NCI-H1930 (cell line): ENCODE results near the gene NSMF.

ENCODE experiments used
- DNase-seq, 2 experiments: peaks; one replicate each; lab custom pipeline; 2025; lab: John Stamatoyannopoulos, UW

The NSMF gene

GRCh38 chr9:137447722-137448601 is 11.2 kb downstream of the NSMF start:
- DNase-seq, result no peak

GRCh38 chr9:137446851-137447471 is 12.2 kb downstream of the NSMF start:
- DNase-seq, result no peak

- DNase-seq, result no peak
These were observed 13.2 kb downstream of the NSMF start for GRCh38 chr9:137445930-137446431.

- peak in 1 of 2 experiments; percentile 55 for DNase-seq
These were observed 13.8 kb downstream of the NSMF start for GRCh38 chr9:137445275-137445807.

- DNase-seq, result no peak
These were observed 14.9 kb downstream of the NSMF start for GRCh38 chr9:137444106-137444790.

- DNase-seq, result no peak
These were observed 17.2 kb downstream of the NSMF start for GRCh38 chr9:137441935-137442321.

GRCh38 chr9:137441289-137441934 is 17.7 kb downstream of the NSMF start, which contains the start of gene ENTPD8:
ENTPD8 (minus strand) TSS chr9:137441357; CDS start chr9:137438285, 3,072 bp downstream.
- DNase-seq, result peak; percentile 63 to 66

GRCh38 chr9:137439158-137439714 is 19.9 kb downstream of the NSMF start:
- DNase-seq, result no peak

GRCh38 chr9:137438591-137439157 is 20.5 kb downstream of the NSMF start:
- no peak for DNase-seq

- DNase-seq, result no peak
These were observed 21.2 kb downstream of the NSMF start for GRCh38 chr9:137437691-137438590.

- no peak for DNase-seq
These were observed 22.2 kb downstream of the NSMF start for GRCh38 chr9:137436761-137437600.

GRCh38 chr9:137435980-137436760 is 23.0 kb downstream of the NSMF start:
- DNase-seq, result no peak

GRCh38 chr9:137435381-137435891 is 23.7 kb downstream of the NSMF start:
- DNase-seq, result no peak

- DNase-seq, result no peak
These were observed 24.4 kb downstream of the NSMF start for GRCh38 chr9:137434498-137435380.

- DNase-seq, result no peak
These were observed 25.2 kb downstream of the NSMF start for GRCh38 chr9:137433916-137434431.

GRCh38 chr9:137433349-137433915 is 25.7 kb downstream of the NSMF start:
- no peak for DNase-seq
